Mammary epithelial cell (primary cell): Measurements from ENCODE around the gene KIRREL3.

Source experiments
- EZH2 ChIP-seq: IDR thresholded peaks from 2 replicates; pipeline ENCODE4 v1.6.1; 2012; ENCODE audit warnings: low read length, inconsistent platforms, borderline replicate concordance
- TF ChIP-seq, protein P1 (sequence below), 2 donors: IDR thresholded peaks in 1 of 2; conservative IDR thresholded peaks in 1 of 2; 2 replicates each; pipeline ENCODE4 v1.5.1; 2011 to 2012; ENCODE audit warnings: inconsistent platforms in 2 of 2, low read length in 2 of 2, mild to moderate bottlenecking in 2 of 2, control low read depth in 1 of 2, low read depth in 1 of 2; ENCODE audit not compliant: insufficient read depth in 1 of 2; ENCODE audit errors: extremely low read depth in 1 of 2

DNA sequence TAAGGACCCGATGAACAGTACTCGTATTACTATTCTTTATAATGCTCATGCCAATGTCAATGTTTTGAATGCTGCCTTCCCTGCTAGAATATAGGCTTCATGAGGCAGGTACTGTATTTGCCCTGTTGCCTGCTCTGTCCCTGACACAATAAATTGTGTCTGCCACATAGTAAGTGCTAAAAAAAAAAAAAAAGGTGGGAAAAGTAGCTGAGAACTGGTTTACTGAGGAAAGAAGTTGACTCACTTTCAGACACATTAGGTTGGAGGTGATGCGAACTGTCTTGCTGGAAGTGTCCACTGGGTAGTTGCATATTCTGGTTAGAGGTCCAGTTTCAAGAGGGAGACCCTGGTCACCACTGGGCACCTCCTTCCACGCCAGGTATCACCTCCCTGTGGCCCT, 255.9 kb downstream of the KIRREL3 start:
- TF ChIP-seq, protein P1, sequence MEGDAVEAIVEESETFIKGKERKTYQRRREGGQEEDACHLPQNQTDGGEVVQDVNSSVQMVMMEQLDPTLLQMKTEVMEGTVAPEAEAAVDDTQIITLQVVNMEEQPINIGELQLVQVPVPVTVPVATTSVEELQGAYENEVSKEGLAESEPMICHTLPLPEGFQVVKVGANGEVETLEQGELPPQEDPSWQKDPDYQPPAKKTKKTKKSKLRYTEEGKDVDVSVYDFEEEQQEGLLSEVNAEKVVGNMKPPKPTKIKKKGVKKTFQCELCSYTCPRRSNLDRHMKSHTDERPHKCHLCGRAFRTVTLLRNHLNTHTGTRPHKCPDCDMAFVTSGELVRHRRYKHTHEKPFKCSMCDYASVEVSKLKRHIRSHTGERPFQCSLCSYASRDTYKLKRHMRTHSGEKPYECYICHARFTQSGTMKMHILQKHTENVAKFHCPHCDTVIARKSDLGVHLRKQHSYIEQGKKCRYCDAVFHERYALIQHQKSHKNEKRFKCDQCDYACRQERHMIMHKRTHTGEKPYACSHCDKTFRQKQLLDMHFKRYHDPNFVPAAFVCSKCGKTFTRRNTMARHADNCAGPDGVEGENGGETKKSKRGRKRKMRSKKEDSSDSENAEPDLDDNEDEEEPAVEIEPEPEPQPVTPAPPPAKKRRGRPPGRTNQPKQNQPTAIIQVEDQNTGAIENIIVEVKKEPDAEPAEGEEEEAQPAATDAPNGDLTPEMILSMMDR (conservative IDR thresholded peaks at IDR 0.05 in 1 of 2, IDR thresholded peaks at IDR 0.05 in 1 of 2; ENCODE audit: extremely low read depth in 1 of 2, insufficient read depth in 1 of 2, low read depth in 1 of 2, low read length in 2 of 2): no peak
- no peak for TF ChIP-seq EZH2
